Endometrial microvascular endothelial cells (primary cell): ENCODE measurements around the gene CEP41. TPM values are rescaled to one million over a fixed set of nuclear protein-coding genes. Genes with fewer than 3 reads are reported as not detected.

ENCODE experiments used
- in situ Hi-C: cut with HindIII; loops from 2 replicates; pipeline ENCODE4 v1.10.0; 2017; ENCODE audit warnings: low sequenced_read_pairs, low pct_unique_long_range_greater_than_20kb; ENCODE audit errors: inconsistent ontology term
- total RNA-seq: library from RNA; depleted of rRNA; stranded (reverse); fragments of >200 nt; gene quantifications from one replicate; pipeline ENCODE4 v1.2.3, GENCODE V29; 2015; ENCODE audit errors: inconsistent ontology term

Gene CEP41
- total RNA-seq, 1 donor from 2014 or later: 13.7 TPM

GRCh38 chr7:130397051-130397757, 43.6 kb downstream of the CEP41 start:
- in situ Hi-C loops: no loop called here

- in situ Hi-C loops: no loop called here
These were observed 44.7 kb downstream of the CEP41 start for GRCh38 chr7:130396109-130396508.

GRCh38 chr7:130395421-130395820, 45.4 kb downstream of the CEP41 start:
- in situ Hi-C loops: no loop called here

GRCh38 chr7:130394421-130395195, 46.2 kb downstream of the CEP41 start:
- in situ Hi-C loops: no loop called here

- in situ Hi-C loops: no loop called here
These were observed 46.9 kb downstream of the CEP41 start for GRCh38 chr7:130393841-130394411.

- in situ Hi-C loops: no loop called here
These were observed 47.7 kb downstream of the CEP41 start for GRCh38 chr7:130393101-130393561.

GRCh38 chr7:130390486-130390885, 50.3 kb downstream of the CEP41 start:
- in situ Hi-C loops: no loop called here

- in situ Hi-C loops: no loop called here
These were observed 52.1 kb downstream of the CEP41 start for GRCh38 chr7:130388671-130389070.

GRCh38 chr7:130387628-130388403, 53.0 kb downstream of the CEP41 start:
- in situ Hi-C loops: no loop called here

GRCh38 chr7:130387306-130387627, 53.5 kb downstream of the CEP41 start:
- in situ Hi-C loops: no loop called here

GRCh38 chr7:130386876-130387275, 53.9 kb downstream of the CEP41 start:
- in situ Hi-C loops: no loop called here

- in situ Hi-C loops: no loop called here
These were observed 55.2 kb downstream of the CEP41 start for GRCh38 chr7:130385600-130386066.

GRCh38 chr7:130384841-130385599, 55.8 kb downstream of the CEP41 start:
- in situ Hi-C loops: no loop called here

GRCh38 chr7:130384371-130384801, 56.4 kb downstream of the CEP41 start:
- in situ Hi-C loops: no loop called here

GRCh38 chr7:130383187-130383980, 57.4 kb downstream of the CEP41 start:
- in situ Hi-C loops: no loop called here

GRCh38 chr7:130381468-130382312, 59.1 kb downstream of the CEP41 start:
- in situ Hi-C loops: no loop called here

- in situ Hi-C loops: no loop called here
These were observed 59.9 kb downstream of the CEP41 start for GRCh38 chr7:130380861-130381455.
